Superior temporal gyrus (tissue), 1 donor: ENCODE data around the gene USP13.
"Not testable (repeated sequence)": the region's sequence is repeated elsewhere in the genome, so short reads cannot be mapped to it uniquely, and the experiment has no call there.

Experiments
- DNase-seq: peaks from one replicate; pipeline ENCODE4 v3.0.0-alpha.2; 2016; ENCODE audit errors: extremely low spot score

Gene USP13

GRCh38 chr3:179734497-179735281 is 81.8 kb downstream of the USP13 start:
- DNase-seq = no peak

- DNase-seq = no peak
Observed at GRCh38 chr3:179735321-179735720, 82.5 kb downstream of the USP13 start.

- no peak for DNase-seq
Observed at GRCh38 chr3:179738998-179739397, 86.2 kb downstream of the USP13 start.

GRCh38 chr3:179739816-179740594 is 87.2 kb downstream of the USP13 start:
- no peak for DNase-seq

- DNase-seq = no peak
Observed at GRCh38 chr3:179743913-179744312, 91.1 kb downstream of the USP13 start.

- DNase-seq = no peak
Observed at GRCh38 chr3:179744667-179745066, 91.8 kb downstream of the USP13 start.

GRCh38 chr3:179745079-179745478 is 92.2 kb downstream of the USP13 start:
- DNase-seq = no peak

- no peak for DNase-seq
Observed at GRCh38 chr3:179745716-179746115, 92.9 kb downstream of the USP13 start.

- DNase-seq = peak; percentile 59
Observed at GRCh38 chr3:179750720-179751328, 98.0 kb downstream of the USP13 start.

- no peak for DNase-seq
Observed at GRCh38 chr3:179760944-179761343, 108.1 kb downstream of the USP13 start.

GRCh38 chr3:179765396-179765795 is 112.6 kb downstream of the USP13 start:
- no peak for DNase-seq

- DNase-seq = no peak
Observed at GRCh38 chr3:179766416-179767133, 113.7 kb downstream of the USP13 start.

- peak; percentile 83 for DNase-seq
Observed at GRCh38 chr3:179768080-179768479, 115.2 kb downstream of the USP13 start.

- no peak for DNase-seq
Observed at GRCh38 chr3:179769411-179770247, 116.8 kb downstream of the USP13 start.

GRCh38 chr3:179771797-179772196 is 119.0 kb downstream of the USP13 start:
- no peak for DNase-seq

GRCh38 chr3:179772297-179772696 is 119.5 kb downstream of the USP13 start:
- no peak for DNase-seq

- no peak for DNase-seq
Observed at GRCh38 chr3:179775416-179776122, 122.7 kb downstream of the USP13 start.

GRCh38 chr3:179782841-179783240 is 130.0 kb downstream of the USP13 start:
- DNase-seq = not testable (repeated sequence)

GRCh38 chr3:179788996-179789395 is 136.2 kb downstream of the USP13 start:
- no peak for DNase-seq

- no peak for DNase-seq
Observed at GRCh38 chr3:179791793-179792192, 139.0 kb downstream of the USP13 start.
